Upper lobe of left lung (tissue), 4 donors: ENCODE measurements around the gene RANBP2.

ENCODE experiments used
- EP300 ChIP-seq, 4 donors: sonication (generic); formaldehyde crosslinking; IDR thresholded peaks; one replicate each; pipeline ENCODE4 v1.5.1; 2017; ENCODE audit warnings: antibody characterized with exemption in 4 of 4, control low read depth in 2 of 4
- POLR2A ChIP-seq, 4 donors: fragments of 450-650 bp; IDR thresholded peaks; one replicate each; pipeline ENCODE4 v1.5.1; 2016 to 2017; ENCODE audit warnings: antibody characterized with exemption in 4 of 4, mild to moderate bottlenecking in 2 of 4
- POLR2AphosphoS5 ChIP-seq, 2 donors: sonication (generic); formaldehyde crosslinking; IDR thresholded peaks; one replicate each; pipeline ENCODE4 v1.5.1; 2017; ENCODE audit warnings: antibody characterized with exemption in 2 of 2
- TF ChIP-seq, protein P1 (sequence below), 6 experiments: fragments of 450-650 bp in 4 of 6; fragments of 200-600 bp in 2 of 6; sonication (generic) in 2 of 6; IDR thresholded peaks; one replicate each; pipeline ENCODE4 v1.5.1; 2016 to 2019; ENCODE audit warnings: antibody characterized with exemption in 6 of 6

DNA sequence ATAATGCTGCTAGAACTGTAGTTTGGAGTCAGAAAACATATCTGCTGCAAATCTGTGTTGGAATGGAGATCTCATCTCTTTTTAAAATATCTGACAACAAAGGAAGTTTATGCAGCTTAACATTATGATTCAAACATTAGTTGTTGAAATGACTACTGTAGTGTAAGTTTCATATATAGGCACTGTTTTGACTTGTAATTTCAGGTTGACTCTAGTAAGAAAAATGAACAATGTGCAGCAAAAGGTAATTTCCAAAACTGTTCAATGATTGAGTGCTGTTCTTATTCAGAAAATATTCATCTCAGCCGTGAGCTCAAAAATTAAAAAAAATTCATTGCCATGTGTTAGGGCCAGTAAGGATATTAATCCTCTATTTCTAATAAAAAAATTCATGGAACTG lies 115.8 kb downstream of the RANBP2 start:
- TF ChIP-seq, protein P1, sequence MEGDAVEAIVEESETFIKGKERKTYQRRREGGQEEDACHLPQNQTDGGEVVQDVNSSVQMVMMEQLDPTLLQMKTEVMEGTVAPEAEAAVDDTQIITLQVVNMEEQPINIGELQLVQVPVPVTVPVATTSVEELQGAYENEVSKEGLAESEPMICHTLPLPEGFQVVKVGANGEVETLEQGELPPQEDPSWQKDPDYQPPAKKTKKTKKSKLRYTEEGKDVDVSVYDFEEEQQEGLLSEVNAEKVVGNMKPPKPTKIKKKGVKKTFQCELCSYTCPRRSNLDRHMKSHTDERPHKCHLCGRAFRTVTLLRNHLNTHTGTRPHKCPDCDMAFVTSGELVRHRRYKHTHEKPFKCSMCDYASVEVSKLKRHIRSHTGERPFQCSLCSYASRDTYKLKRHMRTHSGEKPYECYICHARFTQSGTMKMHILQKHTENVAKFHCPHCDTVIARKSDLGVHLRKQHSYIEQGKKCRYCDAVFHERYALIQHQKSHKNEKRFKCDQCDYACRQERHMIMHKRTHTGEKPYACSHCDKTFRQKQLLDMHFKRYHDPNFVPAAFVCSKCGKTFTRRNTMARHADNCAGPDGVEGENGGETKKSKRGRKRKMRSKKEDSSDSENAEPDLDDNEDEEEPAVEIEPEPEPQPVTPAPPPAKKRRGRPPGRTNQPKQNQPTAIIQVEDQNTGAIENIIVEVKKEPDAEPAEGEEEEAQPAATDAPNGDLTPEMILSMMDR (IDR thresholded peaks at IDR 0.05): no peak
- no peak for TF ChIP-seq POLR2AphosphoS5 (IDR thresholded peaks at IDR 0.05)
- no peak for TF ChIP-seq EP300 (IDR thresholded peaks at IDR 0.05)
- no peak for TF ChIP-seq POLR2A (IDR thresholded peaks at IDR 0.05)
